Neural progenitor cell (in vitro differentiated cells): ENCODE results near the gene SLC2A14. TPM values are rescaled to one million over a fixed set of nuclear protein-coding genes. Genes with fewer than 3 reads are reported as not detected.
"Not testable (repeated sequence)": the region's sequence is repeated elsewhere in the genome, so short reads cannot be mapped to it uniquely, and the experiment has no call there.

Experiments
- DNase-seq: peaks from one replicate; pipeline ENCODE4 v3.0.0-alpha.2; 2016; ENCODE audit warnings: low spot score
- H2AFZ ChIP-seq: fragments of 200-600 bp; sonication (generic); replicated peaks from 2 replicates; pipeline ENCODE4 v1.6.1; 2016; ENCODE audit warnings: antibody characterized with exemption
- H3F3A ChIP-seq: fragments of 200-600 bp; sonication (generic); 2 replicates; pipeline ENCODE4 v1.6.1; 2016; ENCODE audit warnings: antibody characterized with exemption, low read depth
- H3K27ac ChIP-seq: fragments of 200-600 bp; sonication (generic); 2 replicates; pipeline ENCODE4 v1.5.1; 2016; ENCODE audit warnings: mild to moderate bottlenecking
- H3K27me3 ChIP-seq: fragments of 200-600 bp; sonication (generic); 2 replicates; pipeline ENCODE4 v1.6.1; 2016; ENCODE audit warnings: mild to moderate bottlenecking, moderate library complexity
- H3K36me3 ChIP-seq: fragments of 200-600 bp; sonication (generic); 2 replicates; pipeline ENCODE4 v1.5.1; 2016
- H3K4me1 ChIP-seq: fragments of 200-600 bp; sonication (generic); 2 replicates; pipeline ENCODE4 v1.6.1; 2016; ENCODE audit warnings: mixed run types
- H3K4me2 ChIP-seq: fragments of 200-600 bp; sonication (generic); 2 replicates; pipeline ENCODE4 v1.6.1; 2016
- H3K4me3 ChIP-seq: fragments of 200-600 bp; sonication (generic); 2 replicates; pipeline ENCODE4 v1.5.1; 2016
- H3K79me2 ChIP-seq: fragments of 200-600 bp; sonication (generic); 2 replicates; pipeline ENCODE4 v1.6.1; 2016; ENCODE audit warnings: low read depth
- H3K9ac ChIP-seq: fragments of 200-600 bp; sonication (generic); 2 replicates; pipeline ENCODE4 v1.6.1; 2016
- H3K9me3 ChIP-seq: fragments of 200-600 bp; sonication (generic); 2 replicates; pipeline ENCODE4 v1.5.1; 2016; ENCODE audit warnings: low read depth
- H4K20me1 ChIP-seq: fragments of 200-600 bp; sonication (generic); 2 replicates; pipeline ENCODE4 v1.6.1; 2016; ENCODE audit warnings: low read depth
- H3K27ac Mint-ChIP-seq: 3 replicates; pipeline ENCODE4 v1.8.0; 2021; ENCODE audit warnings: mixed read lengths
- H3K27me3 Mint-ChIP-seq: 2 replicates; pipeline ENCODE4 v1.8.0; 2022; ENCODE audit warnings: low read depth, mild to moderate bottlenecking, inconsistent platforms, moderate library complexity, mixed read lengths; ENCODE audit not compliant: insufficient read depth
- H3K36me3 Mint-ChIP-seq: 3 replicates; pipeline ENCODE4 v1.8.0; 2021; ENCODE audit warnings: mixed read lengths
- H3K4me1 Mint-ChIP-seq: 3 replicates; pipeline ENCODE4 v1.8.0; 2021; ENCODE audit warnings: mixed read lengths
- H3K4me3 Mint-ChIP-seq: 3 replicates; pipeline ENCODE4 v1.8.0; 2021; ENCODE audit warnings: mild to moderate bottlenecking, moderate library complexity, mixed read lengths
- H3K9me3 Mint-ChIP-seq: 3 replicates; pipeline ENCODE4 v1.8.0; 2020; ENCODE audit warnings: mixed read lengths
- EZH2 ChIP-seq: fragments of 200-600 bp; sonication (generic); IDR thresholded peaks from 2 replicates; pipeline ENCODE4 v1.6.1; 2017; ENCODE audit warnings: antibody characterized with exemption, mild to moderate bottlenecking, moderate library complexity
- EZH2phosphoT487 ChIP-seq: fragments of 200-600 bp; sonication (generic); IDR thresholded peaks from 2 replicates; pipeline ENCODE4 v1.6.1; 2017; ENCODE audit warnings: antibody characterized with exemption
- total RNA-seq: library from RNA; depleted of rRNA; stranded (reverse); fragments of >200 nt; gene quantifications from 2 replicates; pipeline ENCODE4 v1.2.3, GENCODE V29; 2015; ENCODE audit warnings: low replicate concordance
- TF ChIP-seq, protein P1 (sequence below): fragments of 200-600 bp; sonication (generic); IDR thresholded peaks from 2 replicates; pipeline ENCODE4 v1.5.1; 2017; ENCODE audit warnings: antibody characterized with exemption, mild to moderate bottlenecking

Gene SLC2A14
- total RNA-seq, 1 donor from 2014 or later = 0.49 TPM

GRCh38 chr12:7788294-7788660, 84.4 kb downstream of the SLC2A14 start:
- H3K9me3 Mint-ChIP-seq = no peaks in the 10 kb centered on the region
- peaks cover 15% of the 10 kb centered on the region for H3K4me1 Mint-ChIP-seq
- H3K27ac ChIP-seq = no peak overlapping the region
- no peaks in the 10 kb centered on the region for H3K36me3 Mint-ChIP-seq
- H3K27me3 Mint-ChIP-seq = no peaks in the 10 kb centered on the region
- H3K9ac ChIP-seq = no peak overlapping the region
- no peaks in the 10 kb centered on the region for H3K9me3 ChIP-seq
- no peak for DNase-seq
- H3F3A ChIP-seq = peaks cover 16% of the 10 kb centered on the region
- no peak overlapping the region for H3K4me3 Mint-ChIP-seq
- H3K27me3 ChIP-seq = peaks cover 39% of the 10 kb centered on the region
- TF ChIP-seq EZH2phosphoT487 = no peak
- no peak for TF ChIP-seq EZH2
- TF ChIP-seq, protein P1, sequence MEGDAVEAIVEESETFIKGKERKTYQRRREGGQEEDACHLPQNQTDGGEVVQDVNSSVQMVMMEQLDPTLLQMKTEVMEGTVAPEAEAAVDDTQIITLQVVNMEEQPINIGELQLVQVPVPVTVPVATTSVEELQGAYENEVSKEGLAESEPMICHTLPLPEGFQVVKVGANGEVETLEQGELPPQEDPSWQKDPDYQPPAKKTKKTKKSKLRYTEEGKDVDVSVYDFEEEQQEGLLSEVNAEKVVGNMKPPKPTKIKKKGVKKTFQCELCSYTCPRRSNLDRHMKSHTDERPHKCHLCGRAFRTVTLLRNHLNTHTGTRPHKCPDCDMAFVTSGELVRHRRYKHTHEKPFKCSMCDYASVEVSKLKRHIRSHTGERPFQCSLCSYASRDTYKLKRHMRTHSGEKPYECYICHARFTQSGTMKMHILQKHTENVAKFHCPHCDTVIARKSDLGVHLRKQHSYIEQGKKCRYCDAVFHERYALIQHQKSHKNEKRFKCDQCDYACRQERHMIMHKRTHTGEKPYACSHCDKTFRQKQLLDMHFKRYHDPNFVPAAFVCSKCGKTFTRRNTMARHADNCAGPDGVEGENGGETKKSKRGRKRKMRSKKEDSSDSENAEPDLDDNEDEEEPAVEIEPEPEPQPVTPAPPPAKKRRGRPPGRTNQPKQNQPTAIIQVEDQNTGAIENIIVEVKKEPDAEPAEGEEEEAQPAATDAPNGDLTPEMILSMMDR = no peak
- no peak overlapping the region for H3K27ac Mint-ChIP-seq
- no peaks in the 10 kb centered on the region for H3K79me2 ChIP-seq
- H4K20me1 ChIP-seq = no peaks in the 10 kb centered on the region
- H3K4me3 ChIP-seq = peak overlapping the region; percentile 20
- peaks cover 15% of the 10 kb centered on the region for H3K4me1 ChIP-seq
- H3K36me3 ChIP-seq = no peaks in the 10 kb centered on the region
- no peak overlapping the region for H2AFZ ChIP-seq
- H3K4me2 ChIP-seq = peak overlapping the region; percentile 70

DNA sequence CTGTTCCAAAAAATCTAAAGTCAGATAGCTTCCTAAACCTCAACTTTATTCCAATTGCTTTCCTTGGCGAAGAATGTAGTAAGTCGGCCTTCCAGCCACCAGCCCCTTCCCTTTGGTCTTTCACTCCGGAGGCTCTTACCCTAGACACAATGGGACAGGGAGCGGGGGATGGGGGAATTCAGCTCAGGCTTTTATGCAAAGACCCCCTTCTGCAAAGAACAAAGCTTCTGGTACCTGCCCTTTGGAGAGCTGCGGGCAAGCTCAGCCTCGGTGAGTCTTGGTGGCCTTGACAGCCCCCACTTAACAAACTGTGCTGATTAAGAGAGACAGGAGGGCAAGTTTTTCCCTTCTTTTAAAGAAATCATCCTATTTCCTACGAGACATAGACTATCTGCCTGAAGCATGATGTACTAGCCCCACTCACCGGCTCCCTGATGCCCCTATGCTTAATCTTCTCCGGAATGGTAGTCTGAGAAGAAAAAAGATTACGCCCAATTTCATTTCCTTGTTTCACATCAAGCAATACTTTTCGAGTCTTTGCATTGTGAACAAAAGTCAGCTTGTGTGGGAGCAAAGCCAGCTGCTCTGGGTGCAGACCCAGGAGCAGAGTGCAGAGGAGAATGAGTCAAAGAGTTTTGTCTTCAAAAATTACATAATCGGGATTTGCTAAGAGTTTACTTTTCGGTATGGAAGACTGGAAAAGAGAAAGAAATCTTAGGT, 85.0 kb downstream of the SLC2A14 start:
- Histone ChIP-seq H2AFZ (no peak overlapping the region), H3K27ac (no peak overlapping the region), H3F3A (peaks cover 16% of the 10 kb centered on the region), H3K4me1 (peaks cover 15% of the 10 kb centered on the region), H3K9me3 (no peaks in the 10 kb centered on the region), H4K20me1 (no peaks in the 10 kb centered on the region), H3K4me3 (peak overlapping the region; percentile 20), H3K9ac (no peak overlapping the region), H3K4me2 (peak overlapping the region; percentile 70), H3K79me2 (no peaks in the 10 kb centered on the region), H3K36me3 (no peaks in the 10 kb centered on the region), H3K27me3 (peaks cover 39% of the 10 kb centered on the region)
- peak; percentile 44 for DNase-seq
- no peaks in the 10 kb centered on the region for H3K36me3 Mint-ChIP-seq
- peak overlapping the region; percentile 22 for H3K4me3 Mint-ChIP-seq
- peaks cover 15% of the 10 kb centered on the region for H3K4me1 Mint-ChIP-seq
- H3K27me3 Mint-ChIP-seq = no peaks in the 10 kb centered on the region
- TF ChIP-seq, protein P1 = no peak
- TF ChIP-seq EZH2 = no peak
- H3K27ac Mint-ChIP-seq = no peak overlapping the region
- no peaks in the 10 kb centered on the region for H3K9me3 Mint-ChIP-seq

DNA sequence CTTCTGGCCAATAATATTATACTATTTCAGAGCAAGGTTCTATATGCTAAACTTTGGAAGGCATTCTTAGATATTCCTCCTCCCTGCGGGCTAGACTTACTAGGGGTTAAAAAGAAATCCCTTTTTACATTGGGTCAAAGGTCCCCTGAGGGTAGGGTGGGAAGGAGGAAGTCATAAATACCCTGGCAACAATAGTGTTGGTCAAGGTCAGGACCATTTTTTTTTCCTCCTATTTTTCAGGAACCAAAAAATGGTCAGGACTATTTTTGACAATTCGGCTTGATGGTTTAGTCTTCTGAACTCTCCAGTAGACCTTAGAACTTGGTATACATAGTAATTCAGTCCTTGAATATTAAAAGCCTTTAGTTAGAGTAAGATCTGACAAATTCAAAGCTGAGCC, 88.0 kb downstream of the SLC2A14 start:
- H3K36me3 Mint-ChIP-seq = no peaks in the 10 kb centered on the region
- peaks cover 15% of the 10 kb centered on the region for H3K4me1 ChIP-seq
- peaks cover 29% of the 10 kb centered on the region for H3K27me3 ChIP-seq
- H3K9me3 Mint-ChIP-seq = no peaks in the 10 kb centered on the region
- no peak overlapping the region for H3K27ac Mint-ChIP-seq
- no peak overlapping the region for H3K9ac ChIP-seq
- no peak overlapping the region for H3K4me3 Mint-ChIP-seq
- no peaks in the 10 kb centered on the region for H4K20me1 ChIP-seq
- no peaks in the 10 kb centered on the region for H3K9me3 ChIP-seq
- no peak overlapping the region for H3K4me3 ChIP-seq
- TF ChIP-seq EZH2 (no peak), EZH2phosphoT487 (no peak)
- TF ChIP-seq, protein P1 = no peak
- no peaks in the 10 kb centered on the region for H3K27me3 Mint-ChIP-seq
- H3F3A ChIP-seq = peaks cover 16% of the 10 kb centered on the region
- no peaks in the 10 kb centered on the region for H3K79me2 ChIP-seq
- H3K4me2 ChIP-seq = no peak overlapping the region
- DNase-seq = no peak
- H3K4me1 Mint-ChIP-seq = peaks cover 15% of the 10 kb centered on the region
- H2AFZ ChIP-seq = no peak overlapping the region
- H3K27ac ChIP-seq = no peak overlapping the region
- H3K36me3 ChIP-seq = no peaks in the 10 kb centered on the region

DNA sequence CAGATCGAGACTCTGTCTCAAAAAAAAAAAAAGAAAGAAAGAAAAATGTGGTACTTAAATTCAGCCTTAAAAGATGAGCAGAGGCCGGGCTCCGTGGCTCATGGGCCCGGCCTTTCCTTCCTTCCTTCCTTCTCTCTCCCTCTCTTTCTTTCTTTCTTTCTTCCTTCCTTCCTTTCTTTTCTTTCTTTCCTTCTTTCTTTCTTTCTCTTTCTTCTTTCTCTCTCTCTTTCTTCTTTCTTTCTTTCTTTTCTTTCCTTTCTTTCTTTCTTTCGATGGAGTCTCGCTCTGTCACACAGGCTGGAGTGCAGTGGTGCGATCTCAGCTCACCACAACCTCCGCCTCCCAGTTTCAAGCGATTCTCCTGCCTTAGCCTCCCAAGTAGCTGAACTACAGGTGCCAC, 89.3 kb downstream of the SLC2A14 start:
- H3K36me3 Mint-ChIP-seq, H3K9me3 ChIP-seq: not testable (repeated sequence)
- H3K4me1 Mint-ChIP-seq = peaks cover 13% of the 10 kb centered on the region

More for the DNA sequence above, 89.3 kb downstream of the SLC2A14 start:
- not testable (repeated sequence) for H3K4me3 ChIP-seq, DNase-seq, H3K4me3 Mint-ChIP-seq, H3K27ac Mint-ChIP-seq, H3K79me2 ChIP-seq, H4K20me1 ChIP-seq, H3K27me3 Mint-ChIP-seq, H3K36me3 ChIP-seq, H3K27ac ChIP-seq, H2AFZ ChIP-seq, H3K4me2 ChIP-seq, H3K9ac ChIP-seq, H3K9me3 Mint-ChIP-seq
- Histone ChIP-seq H3K27me3 (peaks cover 16% of the 10 kb centered on the region), H3F3A (peaks cover 15% of the 10 kb centered on the region), H3K4me1 (peaks cover 13% of the 10 kb centered on the region)
